ENCODE measurements around the gene ECT2. TPM values are rescaled to one million over a fixed set of nuclear protein-coding genes. Genes with fewer than 3 reads are reported as not detected.
"Not testable (repeated sequence)": the region's sequence is repeated elsewhere in the genome, so short reads cannot be mapped to it uniquely, and the experiment has no call there.

The ECT2 gene
- polyA plus RNA-seq, 5 donors = 20.0 to 61.2 (median 33.8) TPM

DNA sequence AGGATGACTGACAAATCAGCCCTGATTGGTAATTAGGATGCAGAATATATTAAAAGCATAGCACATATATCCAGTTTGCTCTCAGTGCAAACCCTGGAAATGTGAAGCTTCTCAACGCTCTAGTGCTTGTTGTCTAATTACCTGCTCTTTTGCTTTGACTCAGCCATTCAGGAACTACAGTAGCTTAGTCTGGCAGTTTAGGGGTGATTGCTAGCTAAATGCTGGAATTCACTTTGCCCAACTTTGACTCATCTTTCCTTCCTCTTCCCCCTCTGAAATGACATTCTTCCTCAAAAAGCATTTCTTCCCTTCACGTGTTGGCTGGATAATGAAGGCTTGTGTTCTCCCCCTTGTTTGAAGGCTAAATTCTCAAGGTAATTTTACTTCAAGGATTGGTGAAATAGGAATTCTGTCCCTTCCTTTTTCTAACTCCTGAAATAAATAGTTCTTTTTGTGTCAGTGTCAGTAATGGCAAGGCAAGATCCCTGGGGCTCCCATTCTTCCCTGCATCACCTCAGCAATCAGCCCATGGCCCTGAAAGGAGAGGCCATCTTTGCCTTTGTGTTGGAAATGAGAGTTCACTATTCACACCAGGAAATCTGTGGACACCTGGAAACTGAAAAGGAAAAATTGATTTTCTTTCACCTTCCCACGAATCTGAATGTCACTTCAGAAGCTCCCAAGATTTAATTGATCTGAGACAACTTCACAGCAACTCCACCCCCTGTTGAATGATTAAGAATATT lies 103.6 kb downstream of the ECT2 start:
- DNase-seq = no peak

DNA sequence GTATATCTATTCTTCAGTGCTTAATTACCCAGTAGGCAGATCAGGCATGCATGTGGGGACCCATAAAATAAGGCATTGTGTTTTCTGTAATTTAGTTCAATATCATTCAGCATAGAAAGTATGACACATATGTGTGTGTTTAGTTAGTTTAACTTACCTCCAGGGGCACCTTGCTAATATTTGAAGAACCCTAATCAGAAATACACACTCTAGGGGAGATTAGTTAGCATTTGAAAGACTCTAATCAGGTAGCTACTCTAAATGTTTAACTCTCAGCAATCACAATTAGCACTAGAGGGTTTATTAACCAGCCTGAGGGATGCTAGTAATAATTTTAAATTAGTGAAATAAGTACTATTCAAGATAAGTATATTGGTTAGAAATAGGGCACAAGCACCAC lies 104.5 kb downstream of the ECT2 start:
- no peak for DNase-seq

DNA sequence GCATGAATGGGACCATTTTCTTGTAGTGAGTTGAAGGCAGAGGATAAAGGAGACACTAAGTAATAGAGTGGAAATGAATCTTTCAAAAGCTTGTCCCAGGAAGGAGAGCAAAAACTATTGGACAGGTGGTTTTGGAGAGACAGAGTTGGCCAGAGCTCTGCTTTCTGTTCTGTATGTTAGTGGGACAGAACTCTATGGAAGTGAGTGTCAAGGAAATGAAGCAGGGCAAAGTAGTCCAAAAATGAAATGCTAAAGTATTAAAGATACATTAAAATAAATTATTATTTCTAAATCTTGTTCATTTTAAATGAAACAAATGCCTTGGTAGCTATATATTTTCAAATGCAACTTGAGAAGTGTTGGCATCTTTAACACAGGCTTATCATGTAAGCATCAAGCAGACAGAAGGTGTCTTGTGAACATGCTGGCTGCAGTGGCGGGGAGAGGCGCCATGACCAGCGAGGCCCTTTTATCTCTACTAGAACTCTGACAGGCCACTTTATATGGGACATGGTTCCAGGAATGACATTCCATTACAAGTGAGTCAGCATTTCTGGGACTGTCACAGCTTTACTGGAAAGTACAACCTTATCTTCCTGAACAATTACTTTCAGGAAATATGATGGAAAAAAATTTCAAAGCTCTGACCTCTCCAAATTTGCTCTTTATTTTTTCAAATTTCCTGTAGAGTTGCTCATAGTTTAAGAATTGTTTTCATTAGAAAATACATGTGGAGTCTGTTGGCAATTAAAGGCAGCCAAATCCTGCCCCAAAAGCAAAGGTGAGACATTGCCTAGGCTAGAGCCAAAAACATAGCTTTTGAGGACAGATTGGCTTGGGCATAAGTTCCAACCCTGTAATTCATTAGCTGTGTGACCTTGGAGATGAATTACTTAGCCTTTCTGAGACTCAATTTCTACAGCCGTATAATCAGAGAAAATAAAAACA lies 106.5 kb downstream of the ECT2 start:
- DNase-seq = no peak

DNA sequence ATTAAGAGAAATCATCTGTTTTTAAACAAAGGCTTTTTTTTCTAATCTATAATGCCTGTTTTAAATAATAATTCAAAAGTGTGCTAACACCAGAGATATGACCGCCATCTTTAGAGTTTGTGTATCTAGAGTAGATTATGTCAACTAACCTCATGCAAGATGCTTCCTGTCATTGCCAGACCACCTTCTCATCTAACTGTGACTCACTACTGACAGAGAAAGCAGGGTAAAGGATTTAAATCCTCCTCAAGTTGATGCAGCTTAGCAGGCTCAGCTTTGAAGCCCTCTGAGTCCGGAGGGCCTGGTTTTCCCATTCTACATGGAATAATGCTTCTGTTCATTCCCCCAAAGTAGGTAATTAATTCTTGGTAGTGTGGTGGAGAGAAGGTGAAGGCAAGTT lies 108.5 kb downstream of the ECT2 start:
- no peak for DNase-seq

DNA sequence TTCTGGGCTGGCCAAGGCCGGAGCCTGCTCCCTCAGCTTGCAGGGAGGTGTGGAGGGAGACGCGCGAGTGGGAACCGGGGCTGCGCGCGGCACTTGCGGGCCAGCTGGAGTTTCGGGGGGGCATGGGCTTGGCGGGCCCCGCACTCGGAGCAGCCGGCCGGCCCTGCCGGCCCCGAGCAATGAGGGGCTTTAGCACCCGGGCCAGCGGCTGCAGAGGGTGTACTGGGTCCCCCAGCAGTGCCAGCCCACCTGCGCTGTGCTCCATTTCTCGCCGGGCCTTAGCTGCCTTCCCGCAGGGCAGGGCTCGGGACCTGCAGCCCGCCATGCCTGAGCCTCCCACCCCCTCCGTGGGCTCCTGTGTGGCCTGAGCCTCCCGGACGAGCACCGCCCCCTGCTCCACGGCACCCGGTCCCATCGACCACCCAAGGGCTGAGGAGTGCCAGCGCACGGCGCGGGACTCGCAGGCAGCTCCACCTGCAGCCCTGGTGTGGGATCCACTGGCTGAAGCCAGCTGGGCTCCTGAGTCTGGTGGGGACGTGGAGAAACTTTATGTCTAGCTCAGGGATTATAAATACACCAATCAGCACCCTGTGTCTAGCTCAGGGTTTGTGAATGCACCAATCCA lies 116.3 kb downstream of the ECT2 start:
- DNase-seq = not testable (repeated sequence)

DNA sequence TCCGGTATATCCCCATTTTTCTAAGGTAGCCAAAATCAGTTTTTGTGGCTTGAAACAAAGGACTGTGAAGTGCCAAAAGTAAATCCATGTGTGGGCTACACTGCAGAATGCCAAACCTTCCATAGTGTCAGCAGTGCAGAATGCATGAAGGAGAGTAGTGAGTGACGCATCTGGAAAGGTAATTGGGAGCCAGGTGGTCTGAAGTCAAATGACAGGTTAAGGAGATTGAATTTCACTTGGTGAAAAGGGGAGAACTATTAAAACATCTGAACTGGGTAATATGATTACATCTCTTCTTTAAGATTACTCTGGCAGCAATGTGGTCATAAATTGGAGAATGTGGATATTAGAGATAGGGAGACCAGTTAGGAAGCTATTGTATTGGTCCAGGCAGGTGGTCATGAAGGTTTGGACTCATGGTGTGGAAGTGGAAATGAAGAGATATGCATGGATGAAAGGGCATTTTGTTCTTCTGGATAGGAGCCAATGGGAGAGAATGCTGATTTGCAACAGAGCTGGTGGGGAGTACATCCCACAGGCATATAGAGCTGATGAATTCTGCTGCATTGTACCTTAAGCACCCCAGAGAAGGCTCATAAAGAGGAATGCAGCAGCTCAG lies 118.2 kb downstream of the ECT2 start:
- no peak for DNase-seq

DNA sequence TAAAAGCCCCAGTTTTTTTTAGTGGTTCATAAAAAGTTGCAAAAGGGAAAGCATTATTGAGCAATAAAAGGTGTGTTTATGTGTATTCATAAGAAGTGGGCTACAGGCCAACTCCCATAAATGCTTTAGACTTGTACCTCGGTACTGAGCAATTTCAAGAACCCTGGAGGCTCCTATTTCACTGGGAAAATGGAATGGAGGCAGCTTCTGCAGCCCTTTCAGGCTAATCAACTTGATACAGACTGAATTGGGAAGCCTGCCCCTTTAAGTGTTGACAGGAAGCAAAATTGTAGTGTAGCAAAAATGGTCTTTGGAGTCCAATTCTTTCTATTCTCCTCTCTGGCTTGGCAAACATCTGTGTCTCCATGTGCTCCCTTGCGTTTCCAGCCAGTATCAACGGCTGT lies 118.8 kb downstream of the ECT2 start:
- DNase-seq = peak; percentile 14 to 23

DNA sequence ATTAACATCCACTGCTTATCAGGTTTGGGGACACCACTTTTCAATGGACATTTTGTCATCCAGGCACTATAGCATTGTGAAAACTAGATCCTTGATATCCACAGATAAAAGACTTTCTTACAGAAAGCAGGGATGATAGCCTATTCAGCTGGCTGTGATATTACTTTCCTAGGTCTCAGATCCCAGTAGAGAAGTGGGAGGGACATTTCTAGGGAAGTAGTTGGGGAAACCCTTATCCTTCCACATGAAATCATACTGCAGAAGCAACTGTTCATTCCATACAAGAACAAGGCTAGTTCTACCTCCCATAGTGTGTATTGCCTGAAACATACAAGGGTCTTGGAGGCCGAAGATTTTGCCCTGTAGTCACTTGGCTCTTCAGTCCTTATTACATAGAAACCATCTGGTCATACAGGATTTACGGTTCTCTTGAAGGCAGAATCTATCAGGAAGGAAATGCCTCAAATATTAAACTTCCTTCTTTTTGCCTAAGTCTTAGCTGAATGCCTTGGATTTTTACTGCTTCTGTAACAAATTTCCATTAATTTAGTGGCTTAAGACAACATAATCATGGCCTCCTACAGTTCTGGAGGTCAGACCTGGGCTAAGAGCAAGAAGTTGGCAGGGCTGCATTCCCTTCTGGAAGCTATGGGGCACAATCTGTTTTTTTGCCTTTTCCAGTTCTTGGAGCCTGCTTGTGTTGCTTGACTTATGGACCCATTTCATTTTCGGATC lies 119.4 kb downstream of the ECT2 start:
- DNase-seq = no peak

Other genes starting within 250 kb of the ECT2 start
- gene TNFSF10, start 227.3 kb upstream of the ECT2 start, polyA plus RNA-seq (ENCODE audit: insufficient read depth in 1 of 5, insufficient read length in 5 of 5, low replicate concordance in 1 of 5) = 10 to 100 TPM; 39.0 to 52.7 (median 42.3) TPM
- 1 to 10 TPM; 2.7 to 3.7 (median 3.2) TPM for gene NCEH1, start 39.7 kb upstream of the ECT2 start, polyA plus RNA-seq (ENCODE audit: insufficient read depth in 1 of 5, insufficient read length in 5 of 5, low replicate concordance in 1 of 5)